ENCODE measurements around the gene GAPVD1. TPM values are rescaled to one million over a fixed set of nuclear protein-coding genes. Genes with fewer than 3 reads are reported as not detected.

The GAPVD1 gene
- total and polyA plus RNA-seq, 2 of the 13 experiments (the other 11 are each of a cell fraction or from before 2014, with no cell fraction given) = 11.1 to 33.2 TPM

DNA sequence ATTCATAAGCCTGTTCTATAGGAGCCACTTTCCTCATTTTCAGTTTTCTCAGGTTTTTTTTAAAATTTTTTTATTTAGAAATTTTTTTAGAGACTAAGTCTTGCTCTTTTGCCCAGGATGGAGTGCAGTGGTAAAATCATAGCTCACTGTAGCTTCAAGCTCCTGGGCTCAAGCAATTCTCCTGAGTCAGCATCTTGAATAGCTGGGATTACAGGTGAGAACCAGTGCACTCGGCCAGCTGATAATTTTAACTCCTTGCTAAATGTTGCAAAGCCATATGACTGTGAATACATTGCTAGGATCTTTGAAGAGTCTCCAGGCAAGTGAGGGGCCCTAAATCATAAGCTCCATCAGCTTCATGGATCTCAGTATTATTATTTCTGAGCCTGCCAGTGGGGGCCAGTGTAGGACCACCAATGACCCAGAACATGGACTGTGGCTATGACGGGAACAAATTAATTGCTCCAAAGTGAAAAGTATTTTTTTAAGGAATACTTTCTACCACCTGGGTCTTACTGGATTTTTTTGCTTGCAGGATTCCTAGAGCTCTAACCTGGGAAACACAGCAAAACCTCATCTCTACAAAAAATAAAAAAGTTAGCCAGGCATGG is 5.7 kb upstream of the GAPVD1 start (continued):
- TF ChIP-seq, protein P1, sequence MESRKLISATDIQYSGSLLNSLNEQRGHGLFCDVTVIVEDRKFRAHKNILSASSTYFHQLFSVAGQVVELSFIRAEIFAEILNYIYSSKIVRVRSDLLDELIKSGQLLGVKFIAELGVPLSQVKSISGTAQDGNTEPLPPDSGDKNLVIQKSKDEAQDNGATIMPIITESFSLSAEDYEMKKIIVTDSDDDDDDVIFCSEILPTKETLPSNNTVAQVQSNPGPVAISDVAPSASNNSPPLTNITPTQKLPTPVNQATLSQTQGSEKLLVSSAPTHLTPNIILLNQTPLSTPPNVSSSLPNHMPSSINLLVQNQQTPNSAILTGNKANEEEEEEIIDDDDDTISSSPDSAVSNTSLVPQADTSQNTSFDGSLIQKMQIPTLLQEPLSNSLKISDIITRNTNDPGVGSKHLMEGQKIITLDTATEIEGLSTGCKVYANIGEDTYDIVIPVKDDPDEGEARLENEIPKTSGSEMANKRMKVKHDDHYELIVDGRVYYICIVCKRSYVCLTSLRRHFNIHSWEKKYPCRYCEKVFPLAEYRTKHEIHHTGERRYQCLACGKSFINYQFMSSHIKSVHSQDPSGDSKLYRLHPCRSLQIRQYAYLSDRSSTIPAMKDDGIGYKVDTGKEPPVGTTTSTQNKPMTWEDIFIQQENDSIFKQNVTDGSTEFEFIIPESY (CRISPR knock-in tag; IDR thresholded peaks at IDR 0.05) = no peak
- TF ChIP-seq, protein P2, sequence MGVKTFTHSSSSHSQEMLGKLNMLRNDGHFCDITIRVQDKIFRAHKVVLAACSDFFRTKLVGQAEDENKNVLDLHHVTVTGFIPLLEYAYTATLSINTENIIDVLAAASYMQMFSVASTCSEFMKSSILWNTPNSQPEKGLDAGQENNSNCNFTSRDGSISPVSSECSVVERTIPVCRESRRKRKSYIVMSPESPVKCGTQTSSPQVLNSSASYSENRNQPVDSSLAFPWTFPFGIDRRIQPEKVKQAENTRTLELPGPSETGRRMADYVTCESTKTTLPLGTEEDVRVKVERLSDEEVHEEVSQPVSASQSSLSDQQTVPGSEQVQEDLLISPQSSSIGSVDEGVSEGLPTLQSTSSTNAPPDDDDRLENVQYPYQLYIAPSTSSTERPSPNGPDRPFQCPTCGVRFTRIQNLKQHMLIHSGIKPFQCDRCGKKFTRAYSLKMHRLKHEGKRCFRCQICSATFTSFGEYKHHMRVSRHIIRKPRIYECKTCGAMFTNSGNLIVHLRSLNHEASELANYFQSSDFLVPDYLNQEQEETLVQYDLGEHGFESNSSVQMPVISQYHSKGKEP (CRISPR knock-in tag; IDR thresholded peaks at IDR 0.05) = no peak
- TF ChIP-seq, protein P3, sequence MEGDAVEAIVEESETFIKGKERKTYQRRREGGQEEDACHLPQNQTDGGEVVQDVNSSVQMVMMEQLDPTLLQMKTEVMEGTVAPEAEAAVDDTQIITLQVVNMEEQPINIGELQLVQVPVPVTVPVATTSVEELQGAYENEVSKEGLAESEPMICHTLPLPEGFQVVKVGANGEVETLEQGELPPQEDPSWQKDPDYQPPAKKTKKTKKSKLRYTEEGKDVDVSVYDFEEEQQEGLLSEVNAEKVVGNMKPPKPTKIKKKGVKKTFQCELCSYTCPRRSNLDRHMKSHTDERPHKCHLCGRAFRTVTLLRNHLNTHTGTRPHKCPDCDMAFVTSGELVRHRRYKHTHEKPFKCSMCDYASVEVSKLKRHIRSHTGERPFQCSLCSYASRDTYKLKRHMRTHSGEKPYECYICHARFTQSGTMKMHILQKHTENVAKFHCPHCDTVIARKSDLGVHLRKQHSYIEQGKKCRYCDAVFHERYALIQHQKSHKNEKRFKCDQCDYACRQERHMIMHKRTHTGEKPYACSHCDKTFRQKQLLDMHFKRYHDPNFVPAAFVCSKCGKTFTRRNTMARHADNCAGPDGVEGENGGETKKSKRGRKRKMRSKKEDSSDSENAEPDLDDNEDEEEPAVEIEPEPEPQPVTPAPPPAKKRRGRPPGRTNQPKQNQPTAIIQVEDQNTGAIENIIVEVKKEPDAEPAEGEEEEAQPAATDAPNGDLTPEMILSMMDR (CRISPR knock-in tag; IDR thresholded peaks at IDR 0.05) = peak; percentile 77
- TF ChIP-seq ZNF138 (CRISPR knock-in tag; IDR thresholded peaks at IDR 0.05; ENCODE audit: low read depth) (no peak), KDM1A (CRISPR knock-in tag; IDR thresholded peaks at IDR 0.05) (no peak), ZNF567 (CRISPR knock-in tag; IDR thresholded peaks at IDR 0.05; ENCODE audit: borderline replicate concordance) (no peak), ZNF546 (CRISPR knock-in tag; conservative IDR thresholded peaks at IDR 0.05) (no peak)
